Smooth muscle cell (in vitro differentiated cells): ENCODE data around the gene SMPD1. TPM values are rescaled to one million over a fixed set of nuclear protein-coding genes. Genes with fewer than 3 reads are reported as not detected.
A peak's percentile ranks its signal among the peaks of the same experiment; 100 is the strongest.

Experiments used
- DNase-seq: peaks from one replicate; lab custom pipeline; 2025; ENCODE audit not compliant: unreplicated experiment; lab: John Stamatoyannopoulos, UW
- H2AFZ ChIP-seq: fragments of 200-600 bp; sonication (generic); 2 replicates; pipeline ENCODE4 v1.6.0; 2016; ENCODE audit warnings: antibody characterized with exemption, low read depth, mild to moderate bottlenecking
- H3F3A ChIP-seq: fragments of 200-600 bp; sonication (generic); 2 replicates; pipeline ENCODE4 v1.6.0; 2017; ENCODE audit warnings: antibody characterized with exemption, low read depth
- H3K27ac ChIP-seq: fragments of 200-600 bp; sonication (generic); 2 replicates; pipeline ENCODE4 v1.5.1; 2016; ENCODE audit warnings: low read depth, mild to moderate bottlenecking
- H3K27me3 ChIP-seq: fragments of 200-600 bp; sonication (generic); 2 replicates; pipeline ENCODE4 v1.6.1; 2016; ENCODE audit warnings: low read depth, mild to moderate bottlenecking
- H3K36me3 ChIP-seq: fragments of 200-600 bp; sonication (generic); 2 replicates; pipeline ENCODE4 v1.5.1; 2016; ENCODE audit warnings: low read depth
- H3K4me1 ChIP-seq: fragments of 200-600 bp; sonication (generic); 2 replicates; pipeline ENCODE4 v1.5.1; 2016; ENCODE audit warnings: low read depth
- H3K4me2 ChIP-seq: fragments of 200-600 bp; sonication (generic); 2 replicates; pipeline ENCODE4 v1.6.0; 2016; ENCODE audit warnings: mild to moderate bottlenecking
- H3K4me3 ChIP-seq: fragments of 200-600 bp; sonication (generic); 2 replicates; pipeline ENCODE4 v1.5.1; 2016; ENCODE audit warnings: mild to moderate bottlenecking
- H3K79me2 ChIP-seq: fragments of 200-600 bp; sonication (generic); 2 replicates; pipeline ENCODE4 v1.6.0; 2016; ENCODE audit warnings: low read depth, mild to moderate bottlenecking
- H3K9ac ChIP-seq: fragments of 200-600 bp; sonication (generic); 2 replicates; pipeline ENCODE4 v1.6.0; 2016; ENCODE audit warnings: low read depth
- H3K9me3 ChIP-seq: fragments of 200-600 bp; sonication (generic); replicated peaks from 2 replicates; pipeline ENCODE4 v1.5.1; 2016; ENCODE audit warnings: low read depth
- H4K20me1 ChIP-seq: fragments of 200-600 bp; sonication (generic); 2 replicates; pipeline ENCODE4 v1.6.0; 2016; ENCODE audit warnings: low read depth
- CTCF ChIP-seq: fragments of 200-600 bp; sonication (generic); IDR thresholded peaks from 2 replicates; pipeline ENCODE4 v1.5.1; 2017; ENCODE audit warnings: borderline replicate concordance, mild to moderate bottlenecking, antibody characterized with exemption; ENCODE audit not compliant: insufficient read depth, poor library complexity, severe bottlenecking
- WGBS: methylation state at CpG from one replicate; pipeline ENCODE4 v1.1.7; 2016; ENCODE audit warnings: low lambda C conversion rate; 5-methylcytosine and 5-hydroxymethylcytosine counted together
- polyA plus RNA-seq: library from polyadenylated mRNA; unstranded; fragments of >200 nt; fragmentation: Nextera tagmentation; extraction: Ambion mirVana; gene quantifications from 2 replicates; pipeline ENCODE4 v1.2.1, GENCODE V29; 2016
- total RNA-seq: library from RNA; depleted of rRNA; stranded (reverse); fragments of >200 nt; gene quantifications from 2 replicates; pipeline ENCODE4 v1.2.3, GENCODE V29; 2014

The SMPD1 gene
- total and polyA plus RNA-seq, 2 experiments from 2014 or later = 56.6 to 57.3 TPM

- Histone ChIP-seq H3F3A (no peaks in the 10 kb centered on the region), H3K27me3 (no peaks in the 10 kb centered on the region), H3K27ac (no peak overlapping the region), H3K4me3 (no peak overlapping the region), H3K36me3 (no peaks in the 10 kb centered on the region), H4K20me1 (no peaks in the 10 kb centered on the region), H2AFZ (no peak overlapping the region), H3K4me2 (no peak overlapping the region), H3K9me3 (no peaks in the 10 kb centered on the region), H3K9ac (no peak overlapping the region), H3K4me1 (no peaks in the 10 kb centered on the region), H3K79me2 (no peaks in the 10 kb centered on the region)
- DNase-seq = no peak
- 93% methylated on average over 3 of the region's 3 CpGs for WGBS
- no peak for TF ChIP-seq CTCF
Measured at GRCh38 chr11:6437993-6438392, 47.7 kb downstream of the SMPD1 start.

- no peaks in the 10 kb centered on the region for H3K9me3 ChIP-seq
- DNase-seq = no peak
- H3K9ac ChIP-seq = no peak overlapping the region
- 18% methylated on average over 1 of the region's 1 CpG for WGBS
- no peak overlapping the region for H2AFZ ChIP-seq
- H3K36me3 ChIP-seq = no peaks in the 10 kb centered on the region
- no peak overlapping the region for H3K27ac ChIP-seq
- H3K4me1 ChIP-seq = no peaks in the 10 kb centered on the region
- no peaks in the 10 kb centered on the region for H3K79me2 ChIP-seq
- H4K20me1 ChIP-seq = no peaks in the 10 kb centered on the region
- no peak overlapping the region for H3K4me2 ChIP-seq
- no peak overlapping the region for H3K4me3 ChIP-seq
- no peaks in the 10 kb centered on the region for H3F3A ChIP-seq
- H3K27me3 ChIP-seq = no peaks in the 10 kb centered on the region
- peak; percentile 46 for TF ChIP-seq CTCF
Measured at GRCh38 chr11:6438979-6439571, 48.8 kb downstream of the SMPD1 start.

- Histone ChIP-seq H3K27ac (no peak within 1 kb of the TSS), H3K36me3 (no peaks in the 10 kb centered on the region), H3K27me3 (no peaks in the 10 kb centered on the region), H3K4me2 (peak within 1 kb of the TSS; percentile 49), H3K4me3 (no peak within 1 kb of the TSS), H3K9ac (no peak within 1 kb of the TSS), H4K20me1 (no peaks in the 10 kb centered on the region), H3K4me1 (no peaks in the 10 kb centered on the region), H2AFZ (no peak within 1 kb of the TSS), H3K79me2 (no peaks in the 10 kb centered on the region), H3K9me3 (no peaks in the 10 kb centered on the region), H3F3A (no peaks in the 10 kb centered on the region)
- WGBS = 39% methylated on average over 3 of the region's 3 CpGs
- TF ChIP-seq CTCF = no peak
- DNase-seq = no peak
Measured at GRCh38 chr11:6440906-6441358, 50.7 kb downstream of the SMPD1 start, which contains the start of gene HPX. Gene HPX (minus strand): TSS chr11:6440987. CDS start chr11:6440963, 24 bp downstream.

GRCh38 chr11:6442441-6442840 is 52.2 kb downstream of the SMPD1 start:
- Histone ChIP-seq H3K4me2 (no peak overlapping the region), H4K20me1 (no peaks in the 10 kb centered on the region), H2AFZ (no peak overlapping the region), H3K27me3 (no peaks in the 10 kb centered on the region), H3K79me2 (no peaks in the 10 kb centered on the region), H3K4me1 (no peaks in the 10 kb centered on the region), H3F3A (no peaks in the 10 kb centered on the region), H3K9me3 (no peaks in the 10 kb centered on the region), H3K27ac (no peak overlapping the region), H3K4me3 (no peak overlapping the region), H3K9ac (no peak overlapping the region), H3K36me3 (no peaks in the 10 kb centered on the region)
- 84% methylated on average over 4 of the region's 4 CpGs for whole genome bisulfite sequencing
- DNase-seq = no peak
- TF ChIP-seq CTCF = no peak
